Stromal cell of bone marrow (primary cell): ENCODE results near the gene SPG7.
A peak's percentile ranks its signal among the peaks of the same experiment; 100 is the strongest.

Experiments
- DNase-seq: peaks from one replicate; pipeline ENCODE4 v3.0.0-alpha.2; 2012; ENCODE audit warnings: low read depth

The SPG7 gene

DNA sequence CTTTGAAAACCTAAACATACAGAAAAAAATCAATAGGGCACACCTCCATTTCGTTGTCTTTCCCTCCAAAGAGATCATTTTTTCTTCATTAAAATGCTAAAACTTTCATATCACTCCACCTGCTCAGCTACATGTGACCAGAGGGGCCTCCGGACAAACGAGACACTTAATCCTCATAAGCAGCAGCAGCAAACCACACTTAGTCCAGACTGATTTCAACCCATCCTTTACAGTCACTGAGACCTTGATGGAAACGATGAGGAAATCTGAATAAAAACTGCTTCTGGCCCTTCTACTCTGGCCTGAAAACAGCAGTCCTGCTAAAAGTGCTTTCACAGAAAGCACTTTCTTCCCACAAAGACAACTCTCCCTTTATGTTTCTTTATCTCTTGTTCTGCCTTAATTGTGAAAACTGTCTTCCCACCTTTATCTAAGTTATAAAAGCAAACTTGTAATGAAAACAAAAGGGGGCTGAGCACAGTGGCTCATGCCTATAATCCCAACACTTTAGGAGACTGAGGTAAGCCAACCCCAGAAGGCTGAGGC lies 22.4 kb upstream of the SPG7 start:
- no peak for DNase-seq

DNA sequence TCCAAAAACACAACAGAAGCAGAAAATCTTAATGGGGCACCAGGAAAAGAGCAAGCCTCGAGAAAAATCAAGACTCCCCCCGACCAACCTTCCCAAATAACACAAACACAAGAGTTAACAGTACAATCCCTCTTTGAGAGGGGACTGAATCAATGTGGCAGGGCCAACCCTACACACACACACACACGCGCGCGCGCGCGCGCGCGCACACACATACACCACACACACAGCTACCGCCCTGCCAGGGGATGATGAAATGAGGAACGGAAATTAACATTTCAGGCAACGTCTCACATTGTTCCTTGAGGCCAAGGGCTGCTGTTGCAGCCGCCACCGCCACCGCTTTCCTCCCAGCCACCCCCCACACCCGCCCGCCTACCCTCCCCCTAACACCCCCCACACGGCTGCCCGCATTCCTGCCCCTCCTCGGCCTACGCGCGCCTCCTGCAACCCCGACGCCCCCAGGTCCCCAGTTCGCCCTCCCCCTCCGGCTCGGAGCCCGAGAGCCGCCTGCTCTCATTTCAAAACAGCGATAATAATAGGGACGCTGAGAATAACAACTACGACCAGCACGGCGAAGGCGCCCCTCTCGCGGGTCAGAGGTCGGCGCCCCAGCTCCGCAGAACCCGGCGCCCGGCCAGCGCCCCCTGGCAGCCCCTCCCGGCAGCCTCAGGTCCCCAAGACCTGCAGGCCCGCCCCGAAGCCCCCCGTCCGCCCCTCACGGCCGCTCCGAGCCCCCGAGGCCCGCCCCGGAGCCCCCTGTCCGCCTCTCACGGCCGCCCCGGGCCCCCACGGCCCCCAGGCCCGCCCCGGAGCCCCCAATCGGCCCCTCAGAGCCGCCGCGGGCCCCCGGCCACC lies 18.9 kb upstream of the SPG7 start:
- DNase-seq = peak; percentile 91

DNA sequence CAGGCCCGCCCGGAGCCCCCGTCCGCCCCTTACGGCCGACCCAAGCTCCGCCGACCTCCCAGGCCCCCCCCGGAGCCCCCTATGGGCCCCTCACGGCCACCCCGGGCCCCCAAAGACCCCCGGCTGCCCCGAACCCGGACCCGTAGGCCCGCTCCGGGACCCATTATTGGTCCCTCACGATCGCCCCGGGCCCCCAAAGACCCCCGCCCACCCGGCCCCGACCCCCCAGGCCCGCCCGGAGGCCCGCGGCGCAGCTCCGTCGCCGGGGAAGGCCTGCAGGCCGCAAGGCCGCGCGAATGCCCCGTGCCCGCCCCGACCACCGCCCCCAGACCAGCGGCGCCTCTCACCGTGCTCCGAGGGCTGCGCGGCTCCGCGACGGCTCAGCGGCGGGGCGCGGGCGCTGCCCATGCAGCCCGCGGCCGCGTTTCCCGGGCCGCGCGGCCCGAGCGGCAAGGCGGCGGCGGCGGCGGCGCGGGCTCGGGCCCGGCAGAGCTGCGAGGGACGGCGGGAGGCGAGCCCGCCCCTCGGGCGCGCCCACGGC lies 18.2 kb upstream of the SPG7 start:
- DNase-seq = no peak

DNA sequence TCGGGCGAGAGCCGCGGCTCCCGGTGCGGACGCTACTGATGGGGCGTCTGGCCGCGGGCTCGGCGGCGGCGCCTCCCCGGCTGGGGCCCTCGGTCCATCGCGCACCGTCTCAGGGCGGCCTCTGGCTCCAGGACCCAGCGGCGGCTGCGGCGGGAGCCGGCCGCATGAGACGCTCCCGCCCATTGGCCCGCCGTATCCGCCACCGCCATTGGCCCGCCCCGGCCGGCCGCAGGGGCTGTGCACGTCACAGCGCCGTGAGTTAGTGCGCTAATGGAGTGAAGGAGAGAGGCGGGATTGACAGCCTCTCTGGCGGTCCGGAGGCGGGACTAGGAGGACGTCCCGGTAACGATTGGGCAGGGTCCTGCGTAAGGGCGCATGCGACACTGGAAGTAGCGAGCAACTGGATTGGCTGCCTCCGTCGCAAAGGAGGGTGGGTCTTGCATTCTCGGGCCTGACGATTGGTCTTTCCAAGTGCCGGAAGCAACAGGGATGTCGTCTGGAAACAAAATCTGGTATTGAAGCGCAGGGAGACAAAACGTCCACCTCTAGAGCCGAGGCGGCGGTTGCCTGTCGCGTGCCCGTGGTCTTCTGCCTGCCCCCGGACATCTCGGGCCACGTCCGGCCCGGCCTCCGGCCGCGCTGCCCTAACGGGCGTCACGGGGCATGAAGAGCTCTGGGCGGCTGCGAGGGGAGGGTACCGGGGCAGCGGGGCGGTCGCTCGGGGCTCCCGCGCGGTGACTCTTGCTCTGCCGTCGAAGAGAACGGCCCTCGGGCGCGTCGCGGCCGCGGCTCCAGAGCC lies 17.6 kb upstream of the SPG7 start, which contains the start of gene ANKRD11:
ANKRD11 (minus strand) TSS at position 123 of the 799 bp plus-strand sequence. CDS start 173,542 bp downstream, outside the sequence.
- peak; percentile 100 for DNase-seq

DNA sequence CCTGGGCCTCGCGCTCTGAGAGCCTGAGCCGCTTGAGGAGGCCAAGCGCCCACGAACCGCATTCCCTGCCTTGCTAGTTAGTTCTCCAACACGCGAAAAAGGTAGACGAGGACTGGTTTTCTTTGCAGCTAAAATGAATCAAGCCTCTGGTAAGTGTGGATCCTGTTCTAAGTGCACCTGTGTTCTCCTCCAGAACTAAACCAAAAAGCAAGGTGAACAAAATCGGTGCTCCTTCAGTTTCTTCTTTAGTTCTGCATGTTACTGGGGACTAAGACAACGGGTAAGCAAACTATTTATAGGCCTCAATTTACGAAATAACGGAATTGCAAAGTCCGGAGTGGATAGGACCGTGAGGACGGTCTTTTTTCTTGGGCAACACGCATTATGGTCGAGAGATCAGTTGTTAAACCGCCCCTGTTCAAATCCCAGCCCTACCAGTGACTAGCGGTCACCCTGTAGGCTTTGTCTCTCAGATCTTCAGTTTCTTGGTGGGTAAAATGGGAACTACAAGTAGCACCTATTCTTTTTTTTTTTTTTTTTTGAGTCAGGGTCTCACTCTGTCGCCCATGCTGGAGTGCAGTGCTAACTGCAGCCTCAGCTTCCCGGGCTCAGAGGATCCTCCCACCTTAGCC lies 16.8 kb upstream of the SPG7 start:
- DNase-seq = no peak

DNA sequence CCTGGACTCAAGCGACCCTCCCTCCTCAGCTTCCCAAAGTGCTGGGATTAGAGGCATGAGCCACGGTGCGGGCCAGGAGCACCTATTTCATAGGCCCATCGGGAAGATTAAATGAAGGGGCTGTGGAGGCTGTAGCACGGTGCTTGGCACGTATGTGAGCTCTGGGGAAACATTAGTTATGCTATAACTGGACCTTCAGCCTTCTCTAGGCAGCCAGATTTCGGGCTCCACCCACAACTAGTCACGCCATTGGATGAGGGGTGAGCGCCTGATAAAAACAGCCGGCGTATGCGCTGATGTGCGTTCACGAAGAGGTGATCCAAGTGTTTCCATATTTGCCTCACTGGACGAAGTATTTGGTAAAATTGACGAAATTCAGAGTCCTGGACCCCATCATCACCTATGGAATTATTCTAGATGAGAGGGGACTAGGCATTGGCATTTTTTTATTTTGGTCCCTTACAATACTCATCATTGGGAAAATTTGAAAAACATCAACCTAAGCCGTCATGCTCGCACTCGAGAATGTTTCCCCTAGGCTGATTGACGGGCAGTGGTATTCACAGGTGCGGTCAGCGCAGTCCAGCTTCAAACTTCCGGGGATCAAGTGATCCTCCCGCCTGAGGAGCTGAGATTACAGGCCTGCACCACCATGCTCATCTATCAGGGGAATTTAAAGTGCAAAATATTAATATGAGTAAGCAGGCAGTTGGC lies 16.1 kb upstream of the SPG7 start:
- no peak for DNase-seq

DNA sequence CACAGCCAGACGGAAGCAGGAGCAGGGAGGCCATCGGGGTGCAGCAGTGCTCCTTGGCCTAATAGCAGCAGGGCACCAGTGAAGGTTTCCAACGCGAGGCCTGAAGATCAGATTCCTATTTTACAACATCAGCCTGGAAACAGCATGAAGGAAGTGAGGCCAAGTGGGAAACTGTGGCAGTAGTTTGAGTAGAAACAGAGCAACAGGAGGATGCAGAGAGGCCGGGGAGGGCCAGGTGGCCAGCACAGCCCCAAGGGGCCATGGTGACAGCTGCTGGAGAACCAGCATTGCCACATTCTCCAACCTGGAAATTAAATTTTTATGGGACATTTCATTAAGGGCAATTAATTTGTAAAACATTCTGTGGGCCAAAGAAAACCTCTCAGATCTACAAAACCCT lies 14.4 kb upstream of the SPG7 start:
- no peak for DNase-seq

DNA sequence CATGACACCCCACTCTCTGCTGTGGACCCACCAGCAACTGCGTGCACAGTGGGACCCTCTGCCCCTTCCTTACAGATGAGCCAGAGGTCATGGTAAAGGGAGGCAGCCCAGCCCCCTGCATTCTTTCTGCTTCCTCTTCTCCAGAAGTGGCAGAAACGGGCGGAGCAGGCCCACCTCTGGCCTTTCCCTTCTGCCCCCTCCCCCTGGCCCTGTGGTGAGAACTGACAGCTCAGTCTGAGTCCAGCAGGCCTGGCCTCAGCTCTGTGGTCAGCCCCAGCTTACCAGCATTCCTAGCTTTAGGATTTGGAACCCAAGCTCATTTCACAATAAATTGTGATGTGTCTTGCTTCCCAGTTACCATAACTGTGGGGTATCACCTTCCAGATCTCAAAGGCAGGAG lies 13.1 kb upstream of the SPG7 start:
- peak; percentile 78 for DNase-seq

DNA sequence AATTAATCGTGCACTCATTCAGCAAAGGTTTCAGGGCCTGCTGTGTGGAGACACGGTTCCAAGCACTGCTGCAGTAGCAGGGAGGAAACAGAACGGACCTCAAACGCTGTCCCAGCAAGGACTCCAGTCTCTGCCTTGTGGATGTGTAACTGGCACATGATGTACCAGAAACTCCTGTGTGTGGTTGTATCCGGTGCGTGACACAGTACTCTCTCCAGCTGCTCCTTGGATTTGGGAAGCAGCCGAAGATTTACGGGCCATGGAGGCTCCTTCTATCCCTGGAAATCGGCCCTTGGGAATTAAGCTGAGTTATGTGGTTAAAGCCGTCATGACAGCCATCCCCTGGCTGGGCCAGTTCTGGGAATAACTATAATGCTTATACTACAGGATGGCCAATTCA lies 9.4 kb upstream of the SPG7 start:
- peak; percentile 94 for DNase-seq

DNA sequence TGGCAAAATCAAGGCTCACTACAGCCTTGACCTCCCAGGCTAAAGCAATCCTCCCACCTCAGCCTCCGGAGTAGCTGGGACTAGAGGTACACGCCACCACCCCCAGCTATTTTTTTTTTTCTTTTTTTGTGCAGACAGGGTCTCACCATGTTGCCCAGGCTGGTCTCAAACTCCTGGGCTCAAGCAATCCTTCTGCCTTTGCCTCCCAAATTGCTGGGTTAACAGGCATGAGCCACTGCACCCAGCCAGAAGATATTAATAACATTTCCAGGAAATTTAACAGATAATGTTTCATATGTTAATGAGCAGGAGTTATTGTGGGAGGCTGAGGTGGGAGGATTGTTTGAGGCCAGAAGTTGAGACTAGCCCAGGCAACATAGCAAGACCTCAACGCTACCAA lies 8.4 kb upstream of the SPG7 start:
- no peak for DNase-seq

DNA sequence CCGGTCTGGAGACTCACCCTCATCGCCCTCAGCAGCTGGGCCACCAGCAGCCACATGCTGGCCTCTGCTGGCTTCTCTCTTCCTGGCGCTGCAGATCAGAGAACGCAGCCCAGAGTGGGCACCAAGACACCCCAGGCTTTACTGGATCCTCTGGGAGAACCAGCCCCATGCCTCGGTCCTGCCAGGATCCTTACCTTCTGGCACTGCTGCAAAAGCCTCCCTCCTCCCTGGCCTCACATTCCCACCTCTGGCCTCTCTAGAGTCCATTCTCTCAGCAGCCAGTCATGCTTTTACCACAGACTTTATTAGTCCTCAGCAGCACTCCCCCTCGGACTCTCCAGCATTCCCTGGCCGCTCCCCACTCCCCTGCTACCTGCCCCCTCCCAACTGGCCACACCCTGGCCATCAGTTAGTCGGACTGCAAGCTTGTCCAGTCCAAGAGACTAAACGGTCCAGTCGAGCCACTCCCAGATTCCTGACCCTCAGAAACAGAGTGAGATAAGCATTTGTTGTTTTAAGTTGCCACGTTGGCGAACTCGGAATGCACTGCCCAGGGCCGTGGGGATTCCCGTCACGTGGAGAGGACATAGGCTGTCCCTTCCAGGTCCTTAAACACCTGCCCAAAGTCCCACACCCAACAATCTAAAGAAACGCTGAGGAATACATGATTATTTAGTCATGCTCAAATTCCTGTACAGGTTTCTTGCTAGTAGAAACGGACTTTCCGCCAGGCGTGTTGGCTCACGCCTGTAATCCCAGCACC lies 5.9 kb upstream of the SPG7 start:
- no peak for DNase-seq

DNA sequence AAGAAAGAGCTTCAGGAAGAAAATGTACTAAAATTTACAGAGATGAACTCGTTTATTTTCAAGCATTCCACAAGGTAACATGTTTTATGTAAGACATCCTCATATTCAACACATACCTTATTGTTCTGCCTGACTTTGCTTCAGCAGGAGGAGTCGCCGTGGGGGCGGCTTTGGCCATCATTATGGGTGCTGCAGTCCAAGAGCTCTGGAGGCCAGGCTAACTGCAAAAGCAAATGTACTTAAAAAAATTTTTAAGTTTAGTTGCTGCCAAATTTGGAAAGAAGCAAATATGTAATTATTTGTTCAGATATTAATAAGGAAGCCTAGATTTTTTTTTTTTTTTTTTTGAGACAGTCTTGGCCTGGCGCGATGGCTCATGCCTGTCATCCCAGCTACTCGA lies 4.1 kb upstream of the SPG7 start:
- DNase-seq = no peak

DNA sequence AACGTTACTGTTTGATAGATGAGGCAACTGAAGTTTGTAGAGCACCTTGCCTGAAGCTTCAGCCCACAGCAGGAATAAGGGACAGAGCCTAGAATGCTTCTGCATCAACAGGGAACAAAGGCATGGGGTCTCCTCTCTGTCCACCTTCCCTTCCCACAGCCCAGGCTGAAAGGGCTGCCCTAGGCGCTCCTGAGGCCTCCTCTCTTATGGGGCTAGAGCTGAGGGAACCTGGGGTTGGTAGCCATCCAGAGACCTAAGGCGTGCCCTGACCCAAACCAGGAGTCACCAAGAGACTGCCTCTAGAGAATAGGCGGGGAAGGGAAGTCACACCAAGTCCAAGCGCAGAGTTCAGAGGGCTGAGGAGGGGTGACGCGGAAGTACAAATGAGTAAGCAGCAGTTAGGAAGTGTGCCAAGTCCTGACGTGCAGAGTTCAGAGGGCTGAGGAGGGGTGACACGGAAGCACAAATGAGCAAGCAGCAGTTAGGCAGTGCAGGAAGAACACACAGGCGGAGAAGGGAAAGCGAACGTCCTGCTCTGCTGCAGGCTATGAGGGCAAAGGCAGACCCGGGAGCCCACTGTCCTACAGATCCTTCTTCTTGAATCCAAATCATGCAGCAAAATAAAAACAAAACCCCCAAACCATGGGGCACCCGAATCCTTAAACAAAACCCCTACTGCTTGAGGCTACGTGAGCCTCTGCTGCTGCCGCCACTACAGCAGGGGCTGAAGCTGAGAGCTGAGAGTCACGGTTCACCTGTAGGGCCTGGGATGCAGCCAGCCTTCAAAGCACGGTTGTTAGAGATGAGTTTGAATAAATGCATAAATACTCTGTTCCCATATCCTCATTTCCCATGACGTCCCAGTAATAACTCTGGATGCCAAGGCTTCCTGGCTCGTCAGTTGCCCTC lies 2.7 kb upstream of the SPG7 start:
- DNase-seq = peak; percentile 81

DNA sequence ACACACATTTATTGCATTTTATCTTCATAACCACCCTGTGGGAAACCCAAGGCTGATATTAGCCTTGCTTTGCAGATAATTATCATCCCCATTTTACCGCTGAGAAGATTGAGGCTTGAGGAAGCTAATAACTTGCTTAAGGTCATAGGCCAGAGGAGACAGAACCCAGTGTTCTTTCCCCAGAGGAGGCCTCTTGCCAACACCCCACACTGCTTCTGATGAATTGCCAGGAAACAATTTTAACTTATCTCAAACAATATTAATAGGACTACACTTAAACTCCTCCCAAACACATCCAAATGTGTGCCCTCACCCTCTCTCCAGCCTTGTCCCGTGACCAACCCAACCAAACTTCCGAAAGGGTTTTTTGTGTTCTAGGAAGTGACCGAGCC lies 2.1 kb upstream of the SPG7 start:
- DNase-seq = no peak

DNA sequence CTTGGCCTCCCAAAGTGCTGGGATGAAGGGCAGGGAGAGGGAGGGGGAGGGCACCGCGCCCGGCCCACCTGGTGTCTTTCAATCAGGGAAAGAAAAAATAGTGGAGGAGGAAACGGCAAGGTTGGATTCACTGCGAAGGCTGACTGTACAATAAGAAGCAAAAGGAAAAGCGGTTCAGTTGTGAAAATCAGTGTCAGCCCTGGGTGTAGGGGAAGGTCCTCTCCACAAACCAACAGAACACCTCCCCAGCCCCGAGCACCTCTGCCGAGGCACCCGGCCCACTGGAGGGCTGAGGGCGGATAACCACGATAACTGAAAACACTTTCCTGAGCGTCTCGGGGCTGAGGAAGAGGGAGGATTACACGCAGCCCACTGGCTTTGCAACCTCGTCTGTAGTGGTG lies 1.4 kb upstream of the SPG7 start:
- no peak for DNase-seq

DNA sequence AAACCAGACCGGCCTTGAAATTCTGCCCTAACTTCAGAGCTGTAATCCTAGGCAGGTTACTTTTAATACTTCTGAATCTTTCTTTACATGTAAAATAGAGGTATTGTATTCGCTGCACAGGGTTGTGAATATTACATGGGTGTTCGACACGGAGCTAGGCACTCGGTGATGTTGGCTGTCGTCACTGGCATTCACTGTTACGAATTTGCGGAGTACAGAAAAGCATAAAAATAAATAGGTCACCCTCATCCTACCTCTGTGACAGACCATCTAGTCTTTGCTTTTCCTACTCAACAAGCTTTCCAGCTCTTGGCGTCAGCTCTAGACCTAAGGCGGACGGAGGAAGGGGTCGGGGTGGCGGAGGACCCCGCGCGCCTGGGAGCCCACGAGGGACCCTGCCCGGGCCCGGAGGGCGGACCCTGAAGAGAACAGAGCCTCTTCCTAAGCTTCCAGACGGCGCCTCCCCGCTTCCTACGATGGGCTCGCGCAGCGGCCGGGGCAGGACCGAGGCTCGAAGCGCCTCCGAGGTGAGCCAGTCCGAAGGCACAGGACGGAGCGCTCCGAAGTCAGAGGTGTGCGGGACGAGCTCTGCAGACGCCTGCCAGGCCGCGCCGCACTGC lies 879 bp upstream of the SPG7 start:
- no peak for DNase-seq

DNA sequence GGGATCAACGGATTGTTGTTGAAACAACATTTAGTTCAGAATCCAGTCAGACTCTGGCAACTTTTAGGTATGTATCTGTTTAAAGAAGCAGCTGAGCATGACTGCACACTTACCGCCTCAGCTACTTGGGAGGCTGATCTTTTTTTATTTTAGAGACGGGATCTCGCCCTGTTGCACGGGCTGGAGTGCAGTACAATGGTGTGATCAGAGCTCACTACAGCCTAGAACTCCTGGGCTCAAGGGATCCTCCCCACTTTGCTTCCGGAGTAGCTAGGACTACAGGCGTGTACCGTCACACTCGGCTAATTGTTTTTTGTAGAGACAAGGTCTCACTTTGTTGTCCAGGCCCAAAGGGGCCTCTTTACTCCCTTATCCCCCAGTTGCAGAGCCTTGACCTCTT lies 2.3 kb downstream of the SPG7 start:
- DNase-seq = no peak

DNA sequence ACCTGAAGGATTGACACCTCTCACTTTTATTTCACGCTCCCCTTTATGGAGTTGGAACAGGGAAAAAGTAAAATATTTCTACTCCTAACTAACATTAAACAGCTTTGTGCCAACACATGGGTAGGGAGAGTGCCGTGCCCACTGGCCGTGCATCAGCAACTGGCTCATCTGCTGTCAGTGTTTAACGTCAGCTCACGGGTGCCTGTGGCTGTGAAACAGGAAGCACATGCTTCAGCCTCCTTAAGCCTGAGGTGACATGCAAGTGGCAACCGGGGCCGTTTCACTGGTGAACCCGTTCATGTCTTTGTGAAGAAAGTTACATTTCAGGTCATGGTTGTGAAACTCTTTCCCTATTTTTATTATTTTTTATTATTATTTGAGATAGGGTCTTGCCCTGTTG lies 3.2 kb downstream of the SPG7 start:
- DNase-seq = no peak

DNA sequence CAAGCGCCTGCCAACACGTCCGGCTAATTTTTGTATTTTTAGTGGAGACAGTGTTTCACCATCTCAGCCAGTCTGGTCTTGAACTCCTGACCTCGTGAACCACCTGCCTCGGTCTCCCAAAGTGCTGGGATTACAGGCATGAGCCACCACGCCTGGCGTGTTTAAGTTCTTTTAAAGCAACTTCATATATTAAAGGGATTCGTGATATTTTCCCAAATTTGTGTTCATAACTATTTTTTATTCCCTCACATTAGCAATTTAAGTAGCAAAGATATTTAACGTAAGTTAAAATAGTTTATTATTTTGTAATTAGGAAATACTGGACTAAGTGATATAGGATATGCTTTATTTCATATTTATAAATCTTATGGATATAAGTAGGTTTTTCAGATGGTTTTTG lies 4.2 kb downstream of the SPG7 start:
- DNase-seq = no peak
